Stimulated activated effector memory CD8-positive, alpha-beta T cell treated with anti-CD3 and anti-CD28 coated beads, Interleukin-12 subunit alpha, Interleukin-12 subunit beta, amount 100 ng/mL, for 72 hours (primary cell): ENCODE results near the gene NPR3.

Experiments used
- ATAC-seq: fragments of 150-1000 bp; cut with Tn5 transposase; 2 replicates; pipeline ENCODE4 v1.10.0; 2021
- DNase-seq, 2 donors: peaks; one replicate each; pipeline ENCODE4 v3.0.0; 2021 to 2022; ENCODE audit warnings: low spot score in 2 of 2
- H3K27ac Mint-ChIP-seq: one replicate; pipeline ENCODE4 v1.8.0; 2022; ENCODE audit warnings: mild to moderate bottlenecking, mixed read lengths
- H3K36me3 Mint-ChIP-seq: one replicate; pipeline ENCODE4 v1.8.0; 2022; ENCODE audit warnings: mild to moderate bottlenecking, mixed read lengths
- H3K4me1 Mint-ChIP-seq: one replicate; pipeline ENCODE4 v1.8.0; 2022; ENCODE audit warnings: mixed read lengths
- H3K4me3 Mint-ChIP-seq: one replicate; pipeline ENCODE4 v1.8.0; 2022; ENCODE audit warnings: mild to moderate bottlenecking, mixed read lengths
- H3K9me3 Mint-ChIP-seq: one replicate; pipeline ENCODE4 v1.8.0; 2022; ENCODE audit warnings: mixed read lengths

NPR3 gene

GRCh38 chr5:32710550-32711361 lies at the start of gene NPR3:
Gene NPR3 (plus strand): TSS chr5:32711321. CDS start chr5:32711777, 456 bp downstream.
- H3K4me3 Mint-ChIP-seq, result peak within 1 kb of the TSS; percentile 58
- ATAC-seq, result no peak
- peaks cover 22% of the 10 kb centered on the region for H3K4me1 Mint-ChIP-seq
- peaks cover 6% of the 10 kb centered on the region for H3K36me3 Mint-ChIP-seq
- H3K27ac Mint-ChIP-seq, result no peak within 1 kb of the TSS
- no peaks in the 10 kb centered on the region for H3K9me3 Mint-ChIP-seq
- no peak for DNase-seq

GRCh38 chr5:32664523-32664922 lies 46.6 kb upstream of the NPR3 start:
- Mint-ChIP-seq H3K9me3 (peaks cover 3% of the 10 kb centered on the region), H3K27ac (no peak overlapping the region), H3K4me3 (no peak overlapping the region), H3K4me1 (no peaks in the 10 kb centered on the region), H3K36me3 (no peaks in the 10 kb centered on the region)
- DNase-seq, result no peak
- ATAC-seq, result no peak

GRCh38 chr5:32668552-32668951 lies 42.6 kb upstream of the NPR3 start:
- Mint-ChIP-seq H3K9me3 (peaks cover 7% of the 10 kb centered on the region), H3K36me3 (no peaks in the 10 kb centered on the region)
- ATAC-seq, result no peak

GRCh38 chr5:32673272-32673671 lies 37.8 kb upstream of the NPR3 start:
- Mint-ChIP-seq H3K27ac (no peak overlapping the region), H3K4me1 (no peaks in the 10 kb centered on the region), H3K36me3 (no peaks in the 10 kb centered on the region), H3K9me3 (peaks cover 7% of the 10 kb centered on the region), H3K4me3 (no peak overlapping the region)
- ATAC-seq (no peak), DNase-seq (no peak)

More at GRCh38 chr5:32668552-32668951, 42.6 kb upstream of the NPR3 start:
- no peak for DNase-seq
- Mint-ChIP-seq H3K4me1 (no peaks in the 10 kb centered on the region), H3K4me3 (no peak overlapping the region), H3K27ac (no peak overlapping the region)

GRCh38 chr5:32677023-32677422 lies 34.1 kb upstream of the NPR3 start:
- Mint-ChIP-seq H3K36me3 (no peaks in the 10 kb centered on the region), H3K9me3 (peaks cover under 1% of the 10 kb centered on the region), H3K4me3 (no peak overlapping the region), H3K4me1 (no peaks in the 10 kb centered on the region), H3K27ac (no peak overlapping the region)
- no peak for DNase-seq
- no peak for ATAC-seq

- no peak overlapping the region for H3K27ac Mint-ChIP-seq
- peaks cover 1% of the 10 kb centered on the region for H3K9me3 Mint-ChIP-seq
- ATAC-seq (no peak), DNase-seq (no peak)
- H3K4me1 Mint-ChIP-seq, result no peaks in the 10 kb centered on the region
- H3K36me3 Mint-ChIP-seq, result no peaks in the 10 kb centered on the region
- no peak overlapping the region for H3K4me3 Mint-ChIP-seq
Measured at GRCh38 chr5:32678472-32678871, 32.6 kb upstream of the NPR3 start.

- Mint-ChIP-seq H3K9me3 (peaks cover 8% of the 10 kb centered on the region), H3K4me1 (no peaks in the 10 kb centered on the region), H3K36me3 (no peaks in the 10 kb centered on the region), H3K4me3 (no peak overlapping the region), H3K27ac (no peak overlapping the region)
- no peak for DNase-seq
- no peak for ATAC-seq
Measured at GRCh38 chr5:32679218-32679617, 31.9 kb upstream of the NPR3 start.

GRCh38 chr5:32680183-32680582 lies 30.9 kb upstream of the NPR3 start:
- DNase-seq (no peak), ATAC-seq (no peak)
- Mint-ChIP-seq H3K4me1 (no peaks in the 10 kb centered on the region), H3K36me3 (no peaks in the 10 kb centered on the region), H3K4me3 (no peak overlapping the region), H3K27ac (no peak overlapping the region), H3K9me3 (peaks cover 10% of the 10 kb centered on the region)

GRCh38 chr5:32683125-32683524 lies 28.0 kb upstream of the NPR3 start:
- Mint-ChIP-seq H3K9me3 (peaks cover 14% of the 10 kb centered on the region), H3K4me1 (no peaks in the 10 kb centered on the region), H3K4me3 (no peak overlapping the region), H3K36me3 (no peaks in the 10 kb centered on the region), H3K27ac (no peak overlapping the region)
- ATAC-seq, result no peak
- no peak for DNase-seq

GRCh38 chr5:32684260-32684659 lies 26.9 kb upstream of the NPR3 start:
- H3K4me1 Mint-ChIP-seq, result no peaks in the 10 kb centered on the region
- H3K27ac Mint-ChIP-seq, result no peak overlapping the region
- ATAC-seq, result no peak
- no peak overlapping the region for H3K4me3 Mint-ChIP-seq
- DNase-seq, result no peak
- no peaks in the 10 kb centered on the region for H3K36me3 Mint-ChIP-seq
- H3K9me3 Mint-ChIP-seq, result peaks cover 14% of the 10 kb centered on the region

- Mint-ChIP-seq H3K4me3 (no peak overlapping the region), H3K4me1 (no peaks in the 10 kb centered on the region), H3K9me3 (peaks cover 14% of the 10 kb centered on the region), H3K36me3 (no peaks in the 10 kb centered on the region), H3K27ac (no peak overlapping the region)
- ATAC-seq (no peak), DNase-seq (no peak)
Measured at GRCh38 chr5:32686799-32687498, 24.2 kb upstream of the NPR3 start.

GRCh38 chr5:32687499-32687831 lies 23.7 kb upstream of the NPR3 start:
- ATAC-seq (no peak), DNase-seq (no peak)
- H3K27ac Mint-ChIP-seq, result no peak overlapping the region
- H3K4me1 Mint-ChIP-seq, result no peaks in the 10 kb centered on the region
- peaks cover 14% of the 10 kb centered on the region for H3K9me3 Mint-ChIP-seq
- H3K36me3 Mint-ChIP-seq, result no peaks in the 10 kb centered on the region
- H3K4me3 Mint-ChIP-seq, result no peak overlapping the region

GRCh38 chr5:32690153-32690552 lies 21.0 kb upstream of the NPR3 start:
- Mint-ChIP-seq H3K27ac (no peak overlapping the region), H3K36me3 (no peaks in the 10 kb centered on the region), H3K4me1 (no peaks in the 10 kb centered on the region), H3K4me3 (no peak overlapping the region), H3K9me3 (peaks cover 3% of the 10 kb centered on the region)
- DNase-seq (no peak), ATAC-seq (no peak)

- Mint-ChIP-seq H3K36me3 (no peaks in the 10 kb centered on the region), H3K9me3 (peaks cover 3% of the 10 kb centered on the region), H3K4me1 (no peaks in the 10 kb centered on the region), H3K4me3 (no peak overlapping the region), H3K27ac (no peak overlapping the region)
- DNase-seq, result no peak
- ATAC-seq, result no peak
Measured at GRCh38 chr5:32690666-32691065, 20.5 kb upstream of the NPR3 start.

GRCh38 chr5:32692036-32692746 lies 18.9 kb upstream of the NPR3 start:
- Mint-ChIP-seq H3K4me1 (no peaks in the 10 kb centered on the region), H3K4me3 (no peak overlapping the region), H3K9me3 (no peaks in the 10 kb centered on the region), H3K36me3 (no peaks in the 10 kb centered on the region), H3K27ac (no peak overlapping the region)
- DNase-seq, result no peak
- no peak for ATAC-seq

- peaks cover 5% of the 10 kb centered on the region for H3K9me3 Mint-ChIP-seq
- H3K4me3 Mint-ChIP-seq, result no peak overlapping the region
- no peaks in the 10 kb centered on the region for H3K4me1 Mint-ChIP-seq
- ATAC-seq (no peak), DNase-seq (no peak)
- H3K36me3 Mint-ChIP-seq, result no peaks in the 10 kb centered on the region
- no peak overlapping the region for H3K27ac Mint-ChIP-seq
Measured at GRCh38 chr5:32703957-32704356, 7.2 kb upstream of the NPR3 start.
